Keratinocyte (primary cell): Measurements from ENCODE around the gene MS4A2.

Experiments used
- EZH2 ChIP-seq: IDR thresholded peaks from one replicate; pipeline ENCODE4 v1.6.1; 2012; ENCODE audit warnings: inconsistent platforms, mild to moderate bottlenecking, low read length, moderate library complexity
- TF ChIP-seq, protein P1 (sequence below), 3 experiments: IDR thresholded peaks in 1 of 3; conservative IDR thresholded peaks in 1 of 3; optimal IDR thresholded peaks in 1 of 3; 2 replicates in 2 of 3; 3 replicates in 1 of 3; pipeline versions ENCODE3 to v1.5.1; 2011; ENCODE audit warnings: low read length in 3 of 3, mild to moderate bottlenecking in 3 of 3, moderate library complexity in 2 of 3, control low read depth in 1 of 3, inconsistent platforms in 1 of 3; ENCODE audit not compliant: insufficient read depth in 2 of 3; ENCODE audit errors: extremely low read depth in 1 of 3

DNA sequence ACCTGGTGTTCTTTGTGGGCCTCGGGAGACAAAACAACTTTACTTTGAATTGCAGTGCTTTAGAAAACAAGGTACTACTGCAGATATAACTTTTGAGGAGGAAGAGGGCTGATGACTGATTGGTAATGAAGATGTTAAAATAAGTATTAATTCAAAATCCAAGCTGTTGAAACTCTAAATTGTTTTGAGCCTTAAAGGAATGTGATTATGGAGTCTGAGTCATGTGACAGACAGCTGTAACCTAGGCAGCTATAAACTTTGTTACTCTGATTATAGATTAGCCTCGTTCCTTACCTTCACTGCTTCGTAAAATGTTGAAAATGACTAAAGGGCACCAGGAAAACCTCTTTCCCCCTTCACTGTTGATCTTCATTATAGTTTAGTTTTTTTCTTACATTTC is 43.4 kb downstream of the MS4A2 start:
- TF ChIP-seq, protein P1, sequence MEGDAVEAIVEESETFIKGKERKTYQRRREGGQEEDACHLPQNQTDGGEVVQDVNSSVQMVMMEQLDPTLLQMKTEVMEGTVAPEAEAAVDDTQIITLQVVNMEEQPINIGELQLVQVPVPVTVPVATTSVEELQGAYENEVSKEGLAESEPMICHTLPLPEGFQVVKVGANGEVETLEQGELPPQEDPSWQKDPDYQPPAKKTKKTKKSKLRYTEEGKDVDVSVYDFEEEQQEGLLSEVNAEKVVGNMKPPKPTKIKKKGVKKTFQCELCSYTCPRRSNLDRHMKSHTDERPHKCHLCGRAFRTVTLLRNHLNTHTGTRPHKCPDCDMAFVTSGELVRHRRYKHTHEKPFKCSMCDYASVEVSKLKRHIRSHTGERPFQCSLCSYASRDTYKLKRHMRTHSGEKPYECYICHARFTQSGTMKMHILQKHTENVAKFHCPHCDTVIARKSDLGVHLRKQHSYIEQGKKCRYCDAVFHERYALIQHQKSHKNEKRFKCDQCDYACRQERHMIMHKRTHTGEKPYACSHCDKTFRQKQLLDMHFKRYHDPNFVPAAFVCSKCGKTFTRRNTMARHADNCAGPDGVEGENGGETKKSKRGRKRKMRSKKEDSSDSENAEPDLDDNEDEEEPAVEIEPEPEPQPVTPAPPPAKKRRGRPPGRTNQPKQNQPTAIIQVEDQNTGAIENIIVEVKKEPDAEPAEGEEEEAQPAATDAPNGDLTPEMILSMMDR (optimal IDR thresholded peaks at IDR 0.05 in 1 of 3, IDR thresholded peaks at IDR 0.05 in 1 of 3, conservative IDR thresholded peaks at IDR 0.05 in 1 of 3; ENCODE audit: extremely low read depth in 1 of 3, insufficient read depth in 2 of 3, low read length in 3 of 3): no peak
- no peak for TF ChIP-seq EZH2
